ENCODE results near the gene ZMYND12.

The ZMYND12 gene

DNA sequence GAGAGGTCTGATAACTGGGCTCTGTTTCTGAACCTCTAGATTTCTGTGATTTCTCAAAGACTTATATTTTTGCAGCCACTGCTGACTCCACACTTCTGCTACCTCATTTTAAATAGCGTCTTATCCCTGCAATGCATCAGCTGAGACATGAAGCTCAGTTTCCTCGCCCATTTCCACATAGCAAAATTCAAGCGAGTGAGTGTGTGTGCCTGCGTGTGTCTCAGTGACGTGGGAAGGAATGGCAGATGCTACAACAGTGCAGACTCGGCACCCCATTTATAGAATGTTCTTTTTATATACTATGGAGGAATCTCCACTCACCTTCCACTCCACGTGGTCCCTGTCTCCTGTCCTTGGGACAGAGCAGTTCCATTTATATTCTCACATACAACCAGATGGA is 35.7 kb downstream of the ZMYND12 start:
- no peak for DNase-seq
- H3K27me3 ChIP-seq (ENCODE audit: insufficient read depth, low read depth, severe bottlenecking), result no peaks in the 10 kb centered on the region

DNA sequence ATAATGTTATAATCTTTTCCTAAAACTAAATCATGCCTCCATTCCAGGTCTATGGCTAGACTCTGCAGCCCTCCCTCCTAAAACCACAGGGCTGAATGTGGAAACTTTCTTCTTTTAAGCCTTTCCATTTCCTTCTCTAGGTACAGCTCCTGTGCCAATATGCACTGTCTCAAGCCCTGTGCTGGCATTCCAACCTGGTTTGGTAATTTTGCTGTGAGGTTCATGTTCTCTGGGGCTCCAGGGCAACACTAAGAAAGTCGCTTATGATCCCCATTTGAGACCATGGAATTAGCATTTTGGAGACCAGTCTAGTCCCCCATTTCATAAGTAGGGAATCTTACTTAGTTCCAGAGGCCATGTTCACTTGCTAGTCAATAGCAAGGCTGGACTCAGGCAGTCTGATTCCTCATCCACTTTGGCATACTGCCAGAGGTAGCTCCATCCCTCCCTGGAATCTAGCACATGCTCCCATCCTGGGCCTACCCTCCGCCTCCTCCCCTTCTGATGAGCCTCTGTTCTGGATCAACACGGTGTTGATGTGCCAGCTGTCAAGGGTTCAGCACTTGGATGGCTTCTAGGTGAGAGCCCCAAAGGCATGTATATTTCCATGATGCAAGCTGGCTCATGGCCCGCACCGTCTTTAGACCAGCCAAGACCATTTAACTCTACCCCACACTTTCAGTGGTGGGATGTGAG is 36.5 kb downstream of the ZMYND12 start:
- H3K4me3 ChIP-seq (ENCODE audit: low read depth, low read length), result no peak overlapping the region
- H3K36me3 ChIP-seq, result peaks cover 12% of the 10 kb centered on the region
- no peaks in the 10 kb centered on the region for H3K27me3 ChIP-seq (ENCODE audit: insufficient read depth, low read depth, severe bottlenecking)
- H3K27ac ChIP-seq, result peak overlapping the region; percentile 88
- DNase-seq, result peak; percentile 39
- H3K9me3 ChIP-seq (ENCODE audit: severe bottlenecking), result no peaks in the 10 kb centered on the region
- TF ChIP-seq, protein P1, sequence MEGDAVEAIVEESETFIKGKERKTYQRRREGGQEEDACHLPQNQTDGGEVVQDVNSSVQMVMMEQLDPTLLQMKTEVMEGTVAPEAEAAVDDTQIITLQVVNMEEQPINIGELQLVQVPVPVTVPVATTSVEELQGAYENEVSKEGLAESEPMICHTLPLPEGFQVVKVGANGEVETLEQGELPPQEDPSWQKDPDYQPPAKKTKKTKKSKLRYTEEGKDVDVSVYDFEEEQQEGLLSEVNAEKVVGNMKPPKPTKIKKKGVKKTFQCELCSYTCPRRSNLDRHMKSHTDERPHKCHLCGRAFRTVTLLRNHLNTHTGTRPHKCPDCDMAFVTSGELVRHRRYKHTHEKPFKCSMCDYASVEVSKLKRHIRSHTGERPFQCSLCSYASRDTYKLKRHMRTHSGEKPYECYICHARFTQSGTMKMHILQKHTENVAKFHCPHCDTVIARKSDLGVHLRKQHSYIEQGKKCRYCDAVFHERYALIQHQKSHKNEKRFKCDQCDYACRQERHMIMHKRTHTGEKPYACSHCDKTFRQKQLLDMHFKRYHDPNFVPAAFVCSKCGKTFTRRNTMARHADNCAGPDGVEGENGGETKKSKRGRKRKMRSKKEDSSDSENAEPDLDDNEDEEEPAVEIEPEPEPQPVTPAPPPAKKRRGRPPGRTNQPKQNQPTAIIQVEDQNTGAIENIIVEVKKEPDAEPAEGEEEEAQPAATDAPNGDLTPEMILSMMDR (IDR thresholded peaks at IDR 0.05; ENCODE audit: low read depth, low read length), result no peak

More for the DNA sequence above, 35.7 kb downstream of the ZMYND12 start:
- TF ChIP-seq, protein P1 (IDR thresholded peaks at IDR 0.05; ENCODE audit: low read depth, low read length), result no peak
- H3K4me3 ChIP-seq (ENCODE audit: low read depth, low read length), result no peak overlapping the region
- H3K27ac ChIP-seq, result peak overlapping the region; percentile 88
- H3K9me3 ChIP-seq (ENCODE audit: severe bottlenecking), result no peaks in the 10 kb centered on the region
- H3K36me3 ChIP-seq, result peaks cover 6% of the 10 kb centered on the region; the same call in 1 of the 2 replicates

DNA sequence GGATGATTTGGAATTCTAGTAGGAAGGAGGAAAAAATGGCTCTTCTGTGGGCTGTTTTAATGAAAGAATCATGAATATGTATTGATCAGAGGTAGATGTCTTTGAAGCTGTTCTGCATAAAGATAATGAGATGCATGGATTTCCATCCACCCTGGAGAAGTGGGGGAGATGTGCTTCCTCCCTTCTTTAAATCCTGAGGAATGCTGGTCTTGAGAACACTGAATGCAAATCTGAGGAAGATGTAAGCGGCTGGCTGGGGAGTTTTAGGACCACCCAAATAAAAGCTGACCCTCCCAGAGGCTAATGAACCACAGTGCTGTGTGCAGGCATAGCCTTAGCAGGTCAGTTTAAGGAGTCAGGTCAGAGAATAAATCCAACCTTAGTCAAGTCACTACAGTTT is 37.3 kb downstream of the ZMYND12 start:
- TF ChIP-seq, protein P1 (IDR thresholded peaks at IDR 0.05; ENCODE audit: low read depth, low read length), result no peak
- Histone ChIP-seq H3K4me3 (ENCODE audit: low read depth, low read length) (no peak overlapping the region), H3K36me3 (peaks cover 14% of the 10 kb centered on the region), H3K27me3 (ENCODE audit: insufficient read depth, low read depth, severe bottlenecking) (no peaks in the 10 kb centered on the region), H3K9me3 (ENCODE audit: severe bottlenecking) (no peaks in the 10 kb centered on the region), H3K27ac (no peak overlapping the region)
- no peak for DNase-seq

DNA sequence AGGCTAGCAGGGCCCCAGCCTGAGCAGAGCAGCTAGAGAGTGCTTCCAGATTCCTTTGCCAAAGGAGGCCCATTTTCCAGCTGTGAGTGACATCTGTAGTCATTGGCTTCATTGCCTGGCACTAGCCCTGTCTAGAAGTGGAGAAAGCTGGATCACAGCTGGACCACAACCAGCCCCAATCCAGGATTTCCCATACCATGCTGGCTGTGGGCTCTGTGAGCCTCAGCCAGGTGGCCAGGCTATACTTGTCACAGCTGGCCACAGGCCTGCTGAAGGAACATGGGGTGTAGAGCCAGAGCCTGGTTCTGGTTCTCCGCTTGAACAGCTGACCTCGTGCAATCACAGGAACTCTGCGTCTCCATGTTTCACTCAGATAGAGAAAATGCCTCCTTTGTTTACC is 38.7 kb downstream of the ZMYND12 start:
- no peak for DNase-seq
- no peaks in the 10 kb centered on the region for H3K9me3 ChIP-seq (ENCODE audit: severe bottlenecking)
- H3K36me3 ChIP-seq, result peaks cover 22% of the 10 kb centered on the region
- no peak overlapping the region for H3K4me3 ChIP-seq (ENCODE audit: low read depth, low read length)
- H3K27ac ChIP-seq, result no peak overlapping the region
- TF ChIP-seq, protein P1 (IDR thresholded peaks at IDR 0.05; ENCODE audit: low read depth, low read length), result no peak
- H3K27me3 ChIP-seq (ENCODE audit: insufficient read depth, low read depth, severe bottlenecking), result no peaks in the 10 kb centered on the region

DNA sequence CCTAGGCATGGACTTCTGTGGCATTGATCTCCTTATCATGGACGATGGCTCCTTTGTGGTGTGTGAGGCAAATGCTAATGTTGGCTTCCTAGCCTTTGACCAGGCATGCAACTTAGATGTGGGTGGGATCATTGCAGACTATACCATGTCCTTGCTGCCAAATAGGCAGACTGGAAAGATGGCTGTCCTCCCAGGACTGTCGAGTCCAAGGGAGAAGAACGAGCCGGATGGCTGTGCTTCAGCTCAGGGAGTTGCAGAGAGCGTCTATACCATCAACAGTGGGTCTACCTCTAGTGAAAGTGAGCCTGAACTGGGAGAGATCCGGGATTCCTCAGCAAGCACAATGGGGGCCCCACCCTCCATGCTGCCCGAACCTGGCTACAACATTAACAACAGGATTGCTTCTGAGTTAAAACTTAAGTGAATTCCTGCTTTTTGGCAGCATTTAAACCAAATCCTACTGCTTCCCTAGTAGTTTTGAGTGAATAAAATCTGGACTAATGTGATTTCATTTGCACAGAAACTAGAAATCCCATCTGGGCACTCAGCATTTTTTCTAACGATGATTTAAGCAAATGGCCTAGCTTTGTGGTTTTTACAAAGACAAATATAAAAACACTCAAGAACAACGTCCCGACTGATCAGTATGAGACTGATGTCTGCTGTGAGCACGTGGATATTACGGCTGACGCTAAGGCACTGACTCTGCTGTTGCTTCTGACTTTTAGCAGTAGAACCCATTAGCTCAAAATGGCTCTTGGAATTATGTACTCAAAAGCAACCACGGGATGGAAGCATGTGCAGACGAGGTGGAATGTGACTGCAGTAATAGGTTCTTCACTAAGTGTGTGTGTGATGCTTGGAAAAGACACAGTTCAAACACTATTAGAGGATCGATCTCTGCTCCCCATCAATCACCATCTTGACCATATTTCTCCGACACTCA is 41.0 kb downstream of the ZMYND12 start:
- TF ChIP-seq, protein P1 (IDR thresholded peaks at IDR 0.05; ENCODE audit: low read depth, low read length), result no peak
- H3K27me3 ChIP-seq (ENCODE audit: insufficient read depth, low read depth, severe bottlenecking), result no peaks in the 10 kb centered on the region
- H3K36me3 ChIP-seq, result peaks cover 29% of the 10 kb centered on the region
- no peak overlapping the region for H3K27ac ChIP-seq
- H3K9me3 ChIP-seq (ENCODE audit: severe bottlenecking), result no peaks in the 10 kb centered on the region
- DNase-seq, result no peak
- H3K4me3 ChIP-seq (ENCODE audit: low read depth, low read length), result no peak overlapping the region

Data from WERI-Rb-1 (cell line).